H9 (cell line): ENCODE data around the gene FOXF2. TPM values are rescaled to one million over a fixed set of nuclear protein-coding genes. Genes with fewer than 3 reads are reported as not detected.

ENCODE experiments used
- DNase-seq: peaks from one replicate; pipeline ENCODE4 v3.0.0-alpha.2; 2017
- H2AFZ ChIP-seq: one replicate; pipeline ENCODE4 v1.6.1; 2013; ENCODE audit warnings: mild to moderate bottlenecking, low read length, control low read depth, moderate library complexity
- H2AK5ac ChIP-seq: 2 replicates; pipeline ENCODE4 v1.6.1; 2013; ENCODE audit warnings: low read length, control low read depth, mixed read lengths; ENCODE audit not compliant: insufficient read length
- H2BK120ac ChIP-seq: one replicate; pipeline ENCODE4 v1.6.1; 2013; ENCODE audit warnings: low read depth, mild to moderate bottlenecking, low read length, control low read depth, inconsistent platforms; ENCODE audit not compliant: poor library complexity, severe bottlenecking
- H2BK12ac ChIP-seq: 2 replicates; pipeline ENCODE4 v1.6.1; 2013; ENCODE audit warnings: low read length, control low read depth, mixed read lengths, low read depth; ENCODE audit not compliant: insufficient read length
- H2BK15ac ChIP-seq: 2 replicates; pipeline ENCODE4 v1.6.1; 2013; ENCODE audit warnings: low read depth, low read length, control low read depth
- H2BK20ac ChIP-seq: one replicate; pipeline ENCODE4 v1.6.1; 2013; ENCODE audit warnings: low read depth, mild to moderate bottlenecking, low read length, control low read depth, inconsistent platforms; ENCODE audit not compliant: poor library complexity, severe bottlenecking
- H2BK5ac ChIP-seq: 2 replicates; pipeline ENCODE4 v1.6.1; 2013; ENCODE audit warnings: low read length, control low read depth, mixed read lengths; ENCODE audit not compliant: insufficient read length
- H3K14ac ChIP-seq: 2 replicates; pipeline ENCODE4 v1.6.1; 2013; ENCODE audit warnings: low read length, control low read depth; ENCODE audit not compliant: insufficient read depth
- H3K18ac ChIP-seq: 2 replicates; pipeline ENCODE4 v1.6.1; 2013; ENCODE audit warnings: low read depth, mild to moderate bottlenecking, mixed read lengths, low read length, control low read depth; ENCODE audit not compliant: insufficient read length
- H3K23ac ChIP-seq: 2 replicates; pipeline ENCODE4 v1.6.1; 2013; ENCODE audit warnings: low read length, control low read depth, mixed read lengths, low read depth; ENCODE audit not compliant: insufficient read length
- H3K23me2 ChIP-seq: 2 replicates; pipeline ENCODE4 v1.6.1; 2013; ENCODE audit warnings: low read depth, mild to moderate bottlenecking, mixed read lengths, low read length, control low read depth; ENCODE audit not compliant: insufficient read length, poor library complexity, severe bottlenecking
- H3K27ac ChIP-seq: 2 replicates; pipeline ENCODE4 v1.5.1; 2013; ENCODE audit warnings: low read length, control low read depth, mixed read lengths, low read depth; ENCODE audit not compliant: insufficient read length
- H3K27me3 ChIP-seq: 2 replicates; pipeline ENCODE4 v1.6.1; 2013; ENCODE audit warnings: low read length, control low read depth, inconsistent platforms; ENCODE audit not compliant: insufficient read depth
- H3K4ac ChIP-seq: 2 replicates; pipeline ENCODE4 v1.6.1; 2013; ENCODE audit warnings: low read depth, mild to moderate bottlenecking, control low read depth, inconsistent platforms, low read length, moderate library complexity
- H3K4me1 ChIP-seq: 2 replicates; pipeline ENCODE4 v1.6.1; 2013; ENCODE audit warnings: low read length, control low read depth, inconsistent platforms; ENCODE audit not compliant: insufficient read depth
- H3K4me2 ChIP-seq: 2 replicates; pipeline ENCODE4 v1.6.1; 2013; ENCODE audit warnings: low read length, control low read depth, mixed read lengths; ENCODE audit not compliant: insufficient read length, insufficient read depth
- H3K56ac ChIP-seq: 2 replicates; pipeline ENCODE4 v1.6.1; 2013; ENCODE audit warnings: low read depth, mild to moderate bottlenecking, mixed read lengths, low read length, control low read depth; ENCODE audit not compliant: insufficient read length
- H3K79me1 ChIP-seq: 2 replicates; pipeline ENCODE4 v1.6.1; 2013; ENCODE audit warnings: low read depth, mild to moderate bottlenecking, moderate library complexity, low read length, control low read depth, inconsistent platforms; ENCODE audit not compliant: insufficient read depth, poor library complexity, severe bottlenecking
- H3K79me2 ChIP-seq: 2 replicates; pipeline ENCODE4 v1.6.1; 2013; ENCODE audit warnings: low read length, control low read depth, inconsistent platforms; ENCODE audit not compliant: insufficient read depth
- H3K9ac ChIP-seq: 2 replicates; pipeline ENCODE4 v1.6.1; 2013; ENCODE audit warnings: low read length, control low read depth, mixed read lengths; ENCODE audit not compliant: insufficient read length; ENCODE audit errors: extremely low read depth
- H3K9me3 ChIP-seq: one replicate; pipeline ENCODE4 v1.6.1; 2013; ENCODE audit warnings: low read depth, low read length, inconsistent platforms; ENCODE audit not compliant: control insufficient read depth
- H3T11ph ChIP-seq: one replicate; pipeline ENCODE4 v1.6.1; 2013; ENCODE audit warnings: mild to moderate bottlenecking, low read length, control low read depth, inconsistent platforms
- H4K20me1 ChIP-seq: one replicate; pipeline ENCODE4 v1.6.1; 2013; ENCODE audit not compliant: control insufficient read depth, insufficient read length, insufficient read depth
- H4K5ac ChIP-seq: 2 replicates; pipeline ENCODE4 v1.6.1; 2013; ENCODE audit warnings: low read depth, mild to moderate bottlenecking, mixed read lengths, low read length, control low read depth; ENCODE audit not compliant: insufficient read length
- H4K8ac ChIP-seq: replicated peaks from 2 replicates; pipeline ENCODE4 v1.6.1; 2013; ENCODE audit warnings: low read length, control low read depth, mixed read lengths, low read depth; ENCODE audit not compliant: insufficient read length
- H4K91ac ChIP-seq: 2 replicates; pipeline ENCODE4 v1.6.1; 2013; ENCODE audit warnings: low read depth, mild to moderate bottlenecking, moderate library complexity, mixed read lengths, low read length, control low read depth; ENCODE audit not compliant: insufficient read length
- H3K27ac Mint-ChIP-seq, 3 experiments: 2 replicates in 2 of 3; 3 replicates in 1 of 3; pipeline ENCODE4 v1.8.0; 2020 to 2021; ENCODE audit warnings: mixed read lengths in 3 of 3, mild to moderate bottlenecking in 1 of 3, moderate library complexity in 1 of 3
- H3K27me3 Mint-ChIP-seq: 2 replicates; pipeline ENCODE4 v1.8.0; 2021; ENCODE audit warnings: low read depth, mild to moderate bottlenecking, moderate library complexity, mixed read lengths
- H3K36me3 Mint-ChIP-seq, 3 experiments: 2 replicates in 2 of 3; 3 replicates in 1 of 3; pipeline ENCODE4 v1.8.0; 2020 to 2021; ENCODE audit warnings: low read depth in 3 of 3, mixed read lengths in 3 of 3; ENCODE audit not compliant: insufficient read depth in 1 of 3
- H3K4me1 Mint-ChIP-seq, 2 experiments: 2 replicates each; pipeline ENCODE4 v1.8.0; 2020; ENCODE audit warnings: mixed read lengths in 2 of 2
- H3K4me3 Mint-ChIP-seq, 2 experiments: 2 replicates in 1 of 2; 3 replicates in 1 of 2; pipeline ENCODE4 v1.8.0; 2020 to 2021; ENCODE audit warnings: mild to moderate bottlenecking in 2 of 2, mixed read lengths in 2 of 2, moderate library complexity in 1 of 2
- H3K9me3 Mint-ChIP-seq, 2 experiments: 2 replicates in 1 of 2; 3 replicates in 1 of 2; pipeline ENCODE4 v1.8.0; 2020; ENCODE audit warnings: mild to moderate bottlenecking in 2 of 2, mixed read lengths in 2 of 2, moderate library complexity in 1 of 2
- WGBS: extraction: QIAGEN DNeasy Blood & Tissue Kit; methylation state at CpG from one replicate; pipeline ENCODE4 v1.1.7; 2013; ENCODE audit warnings: missing lambda C conversion rate, low lambda C conversion rate, mixed read lengths; ENCODE audit not compliant: insufficient read length; ENCODE audit errors: extremely low coverage; 5-methylcytosine and 5-hydroxymethylcytosine counted together
- total RNA-seq: library from RNA; stranded (reverse); gene quantifications from 2 replicates; pipeline ENCODE4 v1.2.1, GENCODE V29; 2021
- TF ChIP-seq, protein P1 (sequence below): fragments of 200-600 bp; sonication (generic); conservative IDR thresholded peaks from 3 replicates; pipeline ENCODE4 v1.8.0; 2021; ENCODE audit warnings: antibody characterized with exemption, mild to moderate bottlenecking

FOXF2 gene
- total RNA-seq, 1 experiment from 2014 or later, result not detected

DNA sequence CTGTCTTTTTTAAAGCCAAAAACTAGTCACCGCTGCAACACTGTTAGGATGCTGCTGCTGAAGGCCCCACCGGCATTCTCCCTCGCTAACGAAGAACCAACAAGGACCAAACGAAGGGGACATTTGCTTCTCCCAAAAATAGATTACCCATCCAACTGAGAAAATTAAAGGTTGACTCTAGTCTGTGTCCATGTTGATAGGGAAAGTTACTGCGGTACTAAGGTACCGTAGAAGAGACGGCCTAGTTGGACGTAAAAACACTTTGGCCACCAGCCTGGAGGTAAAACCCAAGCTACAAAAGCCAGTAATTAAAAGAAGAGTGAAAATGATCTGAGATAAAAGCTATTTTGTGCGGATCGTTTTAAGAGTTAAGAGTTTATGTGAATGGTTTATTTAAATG is 11.8 kb upstream of the FOXF2 start:
- no peak overlapping the region for H4K8ac ChIP-seq
- Mint-ChIP-seq H3K27me3 (peaks cover 97% of the 10 kb centered on the region), H3K4me1 (peaks cover 13 to 17% of the 10 kb centered on the region in 2 experiments), H3K27ac (no peak overlapping the region), H3K36me3 (no peaks in the 10 kb centered on the region), H3K4me3 (peak overlapping the region in 1 of 2 experiments; percentile 32; a peak in 1 of 5 replicates), H3K9me3 (peaks cover 0 to 5% of the 10 kb centered on the region in 2 experiments; a peak in 2 of 5 replicates)
- no peak overlapping the region for H2BK15ac ChIP-seq
- H3K23ac ChIP-seq, result no peak overlapping the region
- H3K9me3 ChIP-seq, result no peaks in the 10 kb centered on the region
- H2BK5ac ChIP-seq, result no peak overlapping the region
- H3K4me1 ChIP-seq, result no peaks in the 10 kb centered on the region
- H4K20me1 ChIP-seq, result no peaks in the 10 kb centered on the region
- H2AFZ ChIP-seq, result no peak overlapping the region
- no peak overlapping the region for H3T11ph ChIP-seq
- H3K18ac ChIP-seq, result no peak overlapping the region
- no peak overlapping the region for H3K14ac ChIP-seq
- H2BK12ac ChIP-seq, result no peak overlapping the region
- H3K56ac ChIP-seq, result no peak overlapping the region
- TF ChIP-seq, protein P1, sequence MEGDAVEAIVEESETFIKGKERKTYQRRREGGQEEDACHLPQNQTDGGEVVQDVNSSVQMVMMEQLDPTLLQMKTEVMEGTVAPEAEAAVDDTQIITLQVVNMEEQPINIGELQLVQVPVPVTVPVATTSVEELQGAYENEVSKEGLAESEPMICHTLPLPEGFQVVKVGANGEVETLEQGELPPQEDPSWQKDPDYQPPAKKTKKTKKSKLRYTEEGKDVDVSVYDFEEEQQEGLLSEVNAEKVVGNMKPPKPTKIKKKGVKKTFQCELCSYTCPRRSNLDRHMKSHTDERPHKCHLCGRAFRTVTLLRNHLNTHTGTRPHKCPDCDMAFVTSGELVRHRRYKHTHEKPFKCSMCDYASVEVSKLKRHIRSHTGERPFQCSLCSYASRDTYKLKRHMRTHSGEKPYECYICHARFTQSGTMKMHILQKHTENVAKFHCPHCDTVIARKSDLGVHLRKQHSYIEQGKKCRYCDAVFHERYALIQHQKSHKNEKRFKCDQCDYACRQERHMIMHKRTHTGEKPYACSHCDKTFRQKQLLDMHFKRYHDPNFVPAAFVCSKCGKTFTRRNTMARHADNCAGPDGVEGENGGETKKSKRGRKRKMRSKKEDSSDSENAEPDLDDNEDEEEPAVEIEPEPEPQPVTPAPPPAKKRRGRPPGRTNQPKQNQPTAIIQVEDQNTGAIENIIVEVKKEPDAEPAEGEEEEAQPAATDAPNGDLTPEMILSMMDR, result no peak
- H3K23me2 ChIP-seq, result peaks cover 5% of the 10 kb centered on the region
- no peak overlapping the region for H2BK20ac ChIP-seq
- no peak for DNase-seq
- no peak overlapping the region for H4K5ac ChIP-seq
- H3K4ac ChIP-seq, result no peak overlapping the region
- H3K79me1 ChIP-seq, result no peaks in the 10 kb centered on the region
- 100% methylated on average over 2 of the region's 11 CpGs for WGBS
- no peaks in the 10 kb centered on the region for H3K79me2 ChIP-seq
- no peak overlapping the region for H3K27ac ChIP-seq
- peak overlapping the region; percentile 23 for H3K4me2 ChIP-seq
- H3K9ac ChIP-seq, result no peak overlapping the region
- no peak overlapping the region for H2AK5ac ChIP-seq
- no peak overlapping the region for H4K91ac ChIP-seq
- H3K27me3 ChIP-seq, result peaks cover 59% of the 10 kb centered on the region
- no peak overlapping the region for H2BK120ac ChIP-seq
